Skeletal muscle satellite cell (primary cell): Measurements from ENCODE around the gene CPA1.

Experiments
- H3K27me3 ChIP-seq: 2 replicates; pipeline ENCODE4 v1.7.0; 2013; ENCODE audit warnings: low read length; ENCODE audit not compliant: control insufficient read depth, insufficient read depth
- H3K36me3 ChIP-seq: 2 replicates; pipeline ENCODE4 v1.7.0; 2013; ENCODE audit warnings: mild to moderate bottlenecking, control low read depth, low read length; ENCODE audit not compliant: insufficient read depth
- H3K4me1 ChIP-seq: 2 replicates; pipeline ENCODE4 v1.7.0; 2013; ENCODE audit warnings: low read length; ENCODE audit not compliant: control insufficient read depth, insufficient read depth
- H3K4me2 ChIP-seq: 2 replicates; pipeline ENCODE4 v1.7.0; 2013; ENCODE audit warnings: mild to moderate bottlenecking, low read length
- H3K4me3 ChIP-seq: 2 replicates; pipeline ENCODE4 v1.7.0; 2013; ENCODE audit warnings: low read length
- H3K9ac ChIP-seq: 2 replicates; pipeline ENCODE4 v1.7.0; 2013; ENCODE audit warnings: mild to moderate bottlenecking, low read depth, low read length, moderate library complexity
- H3K9me3 ChIP-seq: replicated peaks from 2 replicates; pipeline ENCODE4 v1.7.0; 2013; ENCODE audit warnings: mild to moderate bottlenecking, control low read depth, low read length

Gene CPA1

GRCh38 chr7:130345725-130346124, 34.6 kb upstream of the CPA1 start:
- Histone ChIP-seq H3K4me3 (no peak overlapping the region), H3K36me3 (no peaks in the 10 kb centered on the region), H3K27me3 (peaks cover 30% of the 10 kb centered on the region)

GRCh38 chr7:130346177-130346905, 34.0 kb upstream of the CPA1 start:
- no peak overlapping the region for H3K4me2 ChIP-seq
- H3K36me3 ChIP-seq = no peaks in the 10 kb centered on the region
- H3K9me3 ChIP-seq = no peaks in the 10 kb centered on the region
- no peak overlapping the region for H3K4me3 ChIP-seq
- H3K9ac ChIP-seq = no peak overlapping the region
- H3K27me3 ChIP-seq = peaks cover 36% of the 10 kb centered on the region
- peaks cover 2% of the 10 kb centered on the region for H3K4me1 ChIP-seq

More at GRCh38 chr7:130345725-130346124, 34.6 kb upstream of the CPA1 start:
- Histone ChIP-seq H3K9me3 (no peaks in the 10 kb centered on the region), H3K9ac (no peak overlapping the region), H3K4me2 (no peak overlapping the region), H3K4me1 (peaks cover 2% of the 10 kb centered on the region)

GRCh38 chr7:130346941-130347340, 33.4 kb upstream of the CPA1 start:
- H3K36me3 ChIP-seq = no peaks in the 10 kb centered on the region
- H3K4me3 ChIP-seq = no peak overlapping the region
- H3K9me3 ChIP-seq = no peaks in the 10 kb centered on the region
- peaks cover 42% of the 10 kb centered on the region for H3K27me3 ChIP-seq
- H3K4me1 ChIP-seq = peaks cover 2% of the 10 kb centered on the region
- no peak overlapping the region for H3K9ac ChIP-seq
- no peak overlapping the region for H3K4me2 ChIP-seq

GRCh38 chr7:130349911-130350782, 30.1 kb upstream of the CPA1 start:
- H3K27me3 ChIP-seq = peaks cover 44% of the 10 kb centered on the region
- H3K4me1 ChIP-seq = peaks cover 15% of the 10 kb centered on the region
- H3K4me2 ChIP-seq = no peak overlapping the region
- no peak overlapping the region for H3K4me3 ChIP-seq
- no peaks in the 10 kb centered on the region for H3K36me3 ChIP-seq
- H3K9ac ChIP-seq = no peak overlapping the region
- H3K9me3 ChIP-seq = no peaks in the 10 kb centered on the region

GRCh38 chr7:130350945-130351790, 29.1 kb upstream of the CPA1 start:
- Histone ChIP-seq H3K36me3 (no peaks in the 10 kb centered on the region), H3K4me2 (no peak overlapping the region), H3K4me3 (no peak overlapping the region), H3K9ac (no peak overlapping the region), H3K27me3 (peaks cover 38% of the 10 kb centered on the region), H3K4me1 (peaks cover 20% of the 10 kb centered on the region), H3K9me3 (no peaks in the 10 kb centered on the region)

- H3K9me3 ChIP-seq = no peaks in the 10 kb centered on the region
These were observed 28.6 kb upstream of the CPA1 start for GRCh38 chr7:130351791-130352090.

GRCh38 chr7:130352194-130353074, 27.9 kb upstream of the CPA1 start:
- Histone ChIP-seq H3K36me3 (no peaks in the 10 kb centered on the region), H3K4me2 (peak overlapping the region; percentile 79), H3K9ac (peak overlapping the region; percentile 13), H3K9me3 (no peaks in the 10 kb centered on the region), H3K4me3 (peak overlapping the region; percentile 60), H3K4me1 (peaks cover 32% of the 10 kb centered on the region), H3K27me3 (peaks cover 30% of the 10 kb centered on the region)

More at GRCh38 chr7:130351791-130352090, 28.6 kb upstream of the CPA1 start:
- H3K9ac ChIP-seq = no peak overlapping the region
- peaks cover 25% of the 10 kb centered on the region for H3K4me1 ChIP-seq
- H3K4me2 ChIP-seq = no peak overlapping the region
- H3K36me3 ChIP-seq = no peaks in the 10 kb centered on the region
- H3K27me3 ChIP-seq = peaks cover 32% of the 10 kb centered on the region
- no peak overlapping the region for H3K4me3 ChIP-seq

- Histone ChIP-seq H3K4me3 (peak overlapping the region; percentile 60), H3K9ac (no peak overlapping the region), H3K27me3 (peaks cover 27% of the 10 kb centered on the region), H3K4me1 (peaks cover 39% of the 10 kb centered on the region), H3K4me2 (peak overlapping the region; percentile 79), H3K36me3 (no peaks in the 10 kb centered on the region), H3K9me3 (no peaks in the 10 kb centered on the region)
These were observed 27.1 kb upstream of the CPA1 start for GRCh38 chr7:130353196-130353595.

- Histone ChIP-seq H3K4me3 (peak overlapping the region; percentile 24), H3K4me2 (peak overlapping the region; percentile 66), H3K36me3 (no peaks in the 10 kb centered on the region), H3K4me1 (peaks cover 39% of the 10 kb centered on the region), H3K9ac (peak overlapping the region; percentile 68), H3K9me3 (peaks cover 17% of the 10 kb centered on the region), H3K27me3 (peaks cover 8% of the 10 kb centered on the region)
These were observed 24.0 kb upstream of the CPA1 start for GRCh38 chr7:130356121-130356875.
